K562 (cell line): ENCODE results near the gene CRYBG3. TPM values are rescaled to one million over a fixed set of nuclear protein-coding genes. Genes with fewer than 3 reads are reported as not detected.

Source experiments
- ATAC-seq: fragments of 200-7000 bp; cut with Tn5 transposase; 3 replicates; pipeline ENCODE4 v1.9.1; 2020; ENCODE audit warnings: moderate library complexity
- BruUV-seq: library from RNA; stranded (reverse); fragments of 400-500 nt; replicated peaks from 2 replicates; lab custom pipeline; 2021; lab: Mats Ljungman, UMichigan
- CTCF ChIA-PET: fragments of 300-600 bp; formaldehyde crosslinking; extraction: SDS; loops from one replicate; lab custom pipeline; 2021; ENCODE audit warnings: low intra/inter-chr PET ratio; lab: Yijun Ruan, JAX
- POLR2A ChIA-PET: fragments of 300-600, 350-650 bp; sonication (Branson Sonifier 250); formaldehyde crosslinking; extraction: SDS; loops from one replicate; lab custom pipeline; 2021; ENCODE audit warnings: antibody characterized with exemption, inconsistent platforms; lab: Yijun Ruan, JAX
- DNase-seq, 4 experiments: peaks; one replicate each; pipeline versions ENCODE4 v3.0.0 to v3.0.0-alpha.2; 2011 to 2018; ENCODE audit warnings: low spot score in 3 of 4, mixed read lengths in 3 of 4; ENCODE audit errors: extremely low read depth in 1 of 4
- FAIRE-seq: peaks from 2 replicates; lab custom pipeline; 2011; peaks lifted over from hg19 to GRCh38; lab: Jason Lieb, UNC
- H2AFZ ChIP-seq: 2 replicates; pipeline ENCODE4 v1.6.0; 2011; ENCODE audit warnings: low read depth, low read length, control low read depth, inconsistent platforms
- H3K27ac ChIP-seq: fragments of 200-600 bp; 3 replicates; pipeline ENCODE4 v1.8.0; 2011; ENCODE audit warnings: low read depth, mild to moderate bottlenecking, control low read depth, inconsistent platforms, low read length, moderate library complexity, mixed read lengths; ENCODE audit errors: extremely low read depth
- H3K27me3 ChIP-seq, 2 experiments: fragments of 300-600 bp in 1 of 2; 2 replicates in 1 of 2; 3 replicates in 1 of 2; pipeline versions ENCODE4 v1.6.0 to v1.8.0; 2011; ENCODE audit warnings: inconsistent platforms in 2 of 2, low read length in 2 of 2, mild to moderate bottlenecking in 1 of 2, mixed read lengths in 1 of 2, moderate library complexity in 1 of 2; ENCODE audit not compliant: control insufficient read depth in 2 of 2, insufficient read depth in 2 of 2
- H3K36me3 ChIP-seq: fragments of 300-600 bp; 3 replicates; pipeline ENCODE4 v1.8.0; 2011; ENCODE audit warnings: mild to moderate bottlenecking, low read length, inconsistent platforms; ENCODE audit not compliant: control insufficient read depth, insufficient read depth
- H3K4me1 ChIP-seq, 2 experiments: fragments of 200-600 bp in 1 of 2; replicated peaks in 1 of 2; 2 replicates in 1 of 2; 3 replicates in 1 of 2; pipeline versions ENCODE4 v1.5.1 to v1.8.0; 2011; ENCODE audit warnings: inconsistent platforms in 2 of 2, low read length in 2 of 2, mild to moderate bottlenecking in 1 of 2, mixed read lengths in 1 of 2, moderate library complexity in 1 of 2; ENCODE audit not compliant: control insufficient read depth in 2 of 2, insufficient read depth in 2 of 2
- H3K4me2 ChIP-seq: 2 replicates; pipeline ENCODE4 v1.6.1; 2011; ENCODE audit warnings: low read length, control low read depth, inconsistent platforms, mixed read lengths; ENCODE audit not compliant: insufficient read depth
- H3K4me3 ChIP-seq: fragments of 200-600 bp; sonication (generic), shearing (Covaris generic); 2 replicates; pipeline ENCODE4 v1.5.1; 2016; ENCODE audit warnings: control low read depth, inconsistent platforms
- H3K79me2 ChIP-seq: fragments of 200-600 bp; 3 replicates; pipeline ENCODE4 v1.8.0; 2011; ENCODE audit warnings: low read length, inconsistent platforms; ENCODE audit not compliant: control insufficient read depth, insufficient read depth
- H3K9ac ChIP-seq, 2 experiments: 2 replicates each; pipeline versions ENCODE4 v1.6.0 to v1.6.1; 2011; ENCODE audit warnings: low read depth in 2 of 2, low read length in 2 of 2, control low read depth in 1 of 2, inconsistent platforms in 1 of 2, mild to moderate bottlenecking in 1 of 2, mixed read lengths in 1 of 2; ENCODE audit not compliant: insufficient read depth in 1 of 2
- H3K9me1 ChIP-seq: one replicate; pipeline ENCODE4 v1.6.0; 2011; ENCODE audit warnings: inconsistent platforms, mild to moderate bottlenecking, low read length, moderate library complexity; ENCODE audit not compliant: control insufficient read depth, insufficient read depth
- H3K9me3 ChIP-seq: replicated peaks from 2 replicates; pipeline ENCODE4 v1.5.1; 2011; ENCODE audit warnings: low read depth, low read length, inconsistent platforms; ENCODE audit not compliant: control insufficient read depth, insufficient read depth
- H4K20me1 ChIP-seq: replicated peaks from 2 replicates; pipeline ENCODE4 v1.6.1; 2011; ENCODE audit warnings: low read length, inconsistent platforms, mixed read lengths; ENCODE audit not compliant: control insufficient read depth, insufficient read depth
- BRF2 ChIP-seq: IDR thresholded peaks from 3 replicates; pipeline ENCODE4 v1.6.1; 2011; ENCODE audit warnings: borderline replicate concordance, mild to moderate bottlenecking; ENCODE audit not compliant: insufficient read length, insufficient read depth
- FOXJ2 ChIP-seq: fragments of 200-800 bp; sonication (Bioruptor generic); IDR thresholded peaks from 2 replicates; pipeline ENCODE4 v1.6.1; 2016; ENCODE audit warnings: missing genetic modification characterization, missing compliant biosample characterization
- GATA2 ChIP-seq: sonication (generic); formaldehyde crosslinking; IDR thresholded peaks from 2 replicates; pipeline ENCODE4 v1.4.0; 2020; ENCODE audit warnings: mild to moderate bottlenecking, missing genetic modification reagents
- SP1 ChIP-seq: sonication (generic); formaldehyde crosslinking; IDR thresholded peaks from 2 replicates; pipeline ENCODE4 v1.8.1; 2022; ENCODE audit warnings: mild to moderate bottlenecking, missing genetic modification reagents
- SRSF9 ChIP-seq: fragments of 200-400 bp; formaldehyde crosslinking; IDR thresholded peaks from 2 replicates; pipeline ENCODE4 v1.6.1; 2017; ENCODE audit warnings: low read depth, low read length, borderline replicate concordance
- ZBTB49 ChIP-seq: sonication (generic); formaldehyde crosslinking; IDR thresholded peaks from 2 replicates; pipeline ENCODE4 v1.8.0; 2022; ENCODE audit warnings: missing genetic modification reagents, mild to moderate bottlenecking, borderline replicate concordance
- ZKSCAN1 ChIP-seq: fragments of 150-350 bp; IDR thresholded peaks from 2 replicates; pipeline ENCODE4 v1.6.1; 2016; ENCODE audit warnings: low read depth, low read length
- ZNF316 ChIP-seq: fragments of 450-650 bp; IDR thresholded peaks from 2 replicates; pipeline ENCODE4 v1.6.1; 2016
- ZNF655 ChIP-seq: fragments of 250-450 bp; sonication (Bioruptor Pico); IDR thresholded peaks from 2 replicates; pipeline ENCODE4 v1.5.0; 2021
- WGBS: fragments of 100-300 bp; shearing (Covaris generic); methylation state at CpG from one replicate; pipeline ENCODE4 v1.1.6; 2016; ENCODE audit warnings: low coverage, mixed read lengths; ENCODE audit not compliant: insufficient coverage; ENCODE audit errors: missing lambda C conversion rate; 5-methylcytosine and 5-hydroxymethylcytosine counted together
- in situ Hi-C: fragments of 300-500 bp; cut with MboI; formaldehyde crosslinking; loops from 4 replicates; pipeline ENCODE4 v1.15.0; 2018; ENCODE audit warnings: inconsistent platforms, mixed read lengths
- intact Hi-C: fragments of 100-400 bp; cut with micrococcal nuclease; formaldehyde crosslinking; loops from 2 replicates; pipeline ENCODE4 v1.14.2; 2022
- polyA plus RNA-seq, 8 experiments: library from polyadenylated mRNA; depleted of rRNA in 4 of 8; stranded (reverse) in 5 of 8; unstranded in 3 of 8; fragments of >200 nt; fragmentation: Nextera tagmentation in 2 of 8; fragmentation: Illumina TruSeq in 1 of 8; extraction: Ambion mirVana in 2 of 8; extraction: Trizol in 1 of 8; gene quantifications; 2 replicates each; pipeline versions ENCODE4 v1.2.1 to v1.2.3, GENCODE V29; 2011 to 2014; ENCODE audit warnings: inconsistent platforms in 1 of 8, missing spikeins in 1 of 8
- total RNA-seq, 7 experiments: library from RNA; depleted of rRNA in 6 of 7; stranded (reverse); fragments of >200 nt in 6 of 7; fragmentation: Illumina TruSeq in 2 of 7; extraction: Trizol in 2 of 7; gene quantifications; 2 replicates each; pipeline versions ENCODE4 v1.2.1 to v1.2.3, GENCODE V29; 2011 to 2021; ENCODE audit warnings: low replicate concordance in 1 of 7
- TF ChIP-seq, protein P1 (sequence below), 3 experiments: fragments of 200-800 bp in 1 of 3; sonication (Bioruptor generic) in 1 of 3; sonication (generic) in 1 of 3; formaldehyde crosslinking in 1 of 3; IDR thresholded peaks; 2 replicates each; pipeline versions ENCODE4 v1.6.1 to v1.8.0; 2016 to 2022; ENCODE audit warnings: mild to moderate bottlenecking in 2 of 3, missing compliant biosample characterization in 2 of 3, missing genetic modification characterization in 2 of 3, missing genetic modification reagents in 1 of 3

CRYBG3 gene
- total and polyA plus RNA-seq, 9 of the 15 experiments (the other 6 are each of a cell fraction or from before 2014, with no cell fraction given): 0.08 to 0.72 (median 0.18) TPM

GRCh38 chr3:97892852-97893251 lies 71.0 kb downstream of the CRYBG3 start:
- Histone ChIP-seq H3K9ac (no peak overlapping the region), H3K4me1 (no peaks in the 10 kb centered on the region), H3K27ac (no peak overlapping the region), H3K27me3 (no peaks in the 10 kb centered on the region), H3K79me2 (no peaks in the 10 kb centered on the region), H2AFZ (no peak overlapping the region), H3K4me2 (no peak overlapping the region), H3K9me3 (no peaks in the 10 kb centered on the region), H4K20me1 (no peaks in the 10 kb centered on the region), H3K4me3 (no peak overlapping the region), H3K9me1 (no peaks in the 10 kb centered on the region), H3K36me3 (no peaks in the 10 kb centered on the region)
- FAIRE-seq: no peak
- in situ Hi-C loops (no loop called here), intact Hi-C loops (no loop called here)
- no peak for ATAC-seq
- ChIA-PET POLR2A (no interaction called here), CTCF (no interaction called here)
- peak; percentile 31; the same call in 1 of the 2 replicates for TF ChIP-seq ZNF316
- TF ChIP-seq, protein P1, sequence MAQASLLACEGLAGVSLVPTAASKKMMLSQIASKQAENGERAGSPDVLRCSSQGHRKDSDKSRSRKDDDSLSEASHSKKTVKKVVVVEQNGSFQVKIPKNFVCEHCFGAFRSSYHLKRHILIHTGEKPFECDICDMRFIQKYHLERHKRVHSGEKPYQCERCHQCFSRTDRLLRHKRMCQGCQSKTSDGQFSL (CRISPR knock-in tag; IDR thresholded peaks at IDR 0.05): no peak
- TF ChIP-seq, protein P1 (tag; IDR thresholded peaks at IDR 0.05): no peak
- 11% methylated on average over 1 of the region's 1 CpG for WGBS
- DNase-seq: no peak
- BruUV-seq: no TSS peak

- in situ Hi-C loops: no loop called here
- no peaks in the 10 kb centered on the region for H3K79me2 ChIP-seq
- no TSS peak for BruUV-seq
- TF ChIP-seq ZBTB49 (CRISPR knock-in tag) (no peak), SRSF9 (no peak), SP1 (CRISPR knock-in tag) (no peak), ZKSCAN1 (no peak), BRF2 (no peak), ZNF655 (no peak), FOXJ2 (no peak), GATA2 (CRISPR knock-in tag) (no peak)
These were observed 73.4 kb downstream of the CRYBG3 start for GRCh38 chr3:97895216-97895615.

More at GRCh38 chr3:97895216-97895615, 73.4 kb downstream of the CRYBG3 start:
- Histone ChIP-seq H4K20me1 (no peaks in the 10 kb centered on the region), H3K27me3 (no peaks in the 10 kb centered on the region), H3K36me3 (no peaks in the 10 kb centered on the region), H3K9me3 (no peaks in the 10 kb centered on the region), H3K4me3 (no peak overlapping the region), H3K9ac (no peak overlapping the region), H2AFZ (no peak overlapping the region), H3K4me2 (no peak overlapping the region), H3K9me1 (no peaks in the 10 kb centered on the region), H3K4me1 (no peaks in the 10 kb centered on the region), H3K27ac (no peak overlapping the region)
- 0% methylated on average over 3 of the region's 3 CpGs for WGBS
- ChIA-PET POLR2A (no interaction called here), CTCF (no interaction called here)
- ATAC-seq: no peak
- DNase-seq: no peak
- no peak for FAIRE-seq
- intact Hi-C loops: no loop called here
